ENCODE data around the gene TAF15. TPM values are rescaled to one million over a fixed set of nuclear protein-coding genes. Genes with fewer than 3 reads are reported as not detected.

The TAF15 gene
- total and polyA plus RNA-seq, 12 donors, result 56.1 to 158 (median 130) TPM

- Histone ChIP-seq H3K27me3 (no peaks in the 10 kb centered on the region), H3K27ac (peak overlapping the region in 1 of 10 donors; percentile 57), H3K4me3 (peak overlapping the region in 1 of 10 donors; percentile 49), H3K9me3 (no peaks in the 10 kb centered on the region), H3K36me3 (no peaks in the 10 kb centered on the region), H3K4me1 (peaks cover 0 to 26% (median 0%) of the 10 kb centered on the region in 9 donors)
- DNase-seq (no peak), ATAC-seq (no peak)
- TF ChIP-seq CTCF (IDR thresholded peaks at IDR 0.05), result no peak
- WGBS, 2 donors, result 74 to 76% methylated on average over 4 of the region's 4 CpGs
- intact Hi-C loops (cut with DNase I), result no loop called here
Observed at GRCh38 chr17:35878361-35878760, 69.1 kb downstream of the TAF15 start.

GRCh38 chr17:35879773-35880654 is 70.7 kb downstream of the TAF15 start, which contains the start of gene CCL5:
TSS of gene CCL5 (minus strand) at chr17:35880360.
- Histone ChIP-seq H3K4me3 (peak within 1 kb of the TSS in 1 of 10 donors; percentile 49), H3K9me3 (no peaks in the 10 kb centered on the region), H3K36me3 (no peaks in the 10 kb centered on the region), H3K27me3 (no peaks in the 10 kb centered on the region), H3K27ac (peak within 1 kb of the TSS in 1 of 10 donors; percentile 57), H3K4me1 (peaks cover 0 to 23% (median 0%) of the 10 kb centered on the region in 9 donors)
- DNase-seq, result no peak
- ATAC-seq, result peak in 5 of 8 donors; percentile 24 to 71 (median 38)
- no peak for TF ChIP-seq CTCF (IDR thresholded peaks at IDR 0.05)
- intact Hi-C loops (cut with DNase I), result no loop called here
- WGBS, 2 donors, result 56 to 69% methylated on average over 11 of the region's 11 CpGs

GRCh38 chr17:35889241-35889640 is 80.0 kb downstream of the TAF15 start:
- TF ChIP-seq CTCF (IDR thresholded peaks at IDR 0.05), result no peak
- intact Hi-C loops (cut with DNase I), result no loop called here
- 88 to 89% methylated on average over 2 of the region's 2 CpGs for WGBS, 2 donors
- Histone ChIP-seq H3K4me3 (no peak overlapping the region), H3K27me3 (no peaks in the 10 kb centered on the region), H3K36me3 (no peaks in the 10 kb centered on the region), H3K9me3 (no peaks in the 10 kb centered on the region), H3K27ac (peak overlapping the region in 1 of 10 donors; percentile 79), H3K4me1 (peaks cover 0 to 39% (median 3%) of the 10 kb centered on the region in 9 donors)
- ATAC-seq (no peak), DNase-seq (no peak)

GRCh38 chr17:35889818-35890773 is 80.8 kb downstream of the TAF15 start:
- intact Hi-C loops (cut with DNase I), result no loop called here
- DNase-seq (no peak), ATAC-seq (peak in 1 of 8 donors; percentile 35)
- Histone ChIP-seq H3K9me3 (no peaks in the 10 kb centered on the region), H3K36me3 (no peaks in the 10 kb centered on the region), H3K27ac (peak overlapping the region in 1 of 10 donors; percentile 79), H3K27me3 (no peaks in the 10 kb centered on the region), H3K4me3 (no peak overlapping the region), H3K4me1 (peaks cover 0 to 39% (median 3%) of the 10 kb centered on the region in 9 donors)
- TF ChIP-seq CTCF (IDR thresholded peaks at IDR 0.05), result no peak
- 72 to 75% methylated on average over 2 of the region's 2 CpGs for WGBS, 2 donors

All from heart right ventricle (tissue), 16 donors.